NCI-H82 (cell line): ENCODE measurements around the gene AFAP1L1.

Source experiments
- DNase-seq: peaks from one replicate; lab custom pipeline; 2025; lab: John Stamatoyannopoulos, UW

The AFAP1L1 gene

GRCh38 chr5:149374801-149375200 lies 103.1 kb downstream of the AFAP1L1 start:
- DNase-seq: peak; percentile 77

GRCh38 chr5:149375434-149375833 lies 103.8 kb downstream of the AFAP1L1 start:
- DNase-seq: peak; percentile 10

GRCh38 chr5:149376104-149376503 lies 104.4 kb downstream of the AFAP1L1 start:
- no peak for DNase-seq

- no peak for DNase-seq
These were observed 105.2 kb downstream of the AFAP1L1 start for GRCh38 chr5:149376711-149377447.

- no peak for DNase-seq
These were observed 106.7 kb downstream of the AFAP1L1 start for GRCh38 chr5:149378241-149378820.

GRCh38 chr5:149379177-149379761 lies 107.6 kb downstream of the AFAP1L1 start, which contains the start of gene IL17B:
Gene IL17B (minus strand): TSS chr5:149379292. CDS start chr5:149379225, 67 bp downstream.
- no peak for DNase-seq

GRCh38 chr5:149379818-149380374 lies 108.2 kb downstream of the AFAP1L1 start:
- no peak for DNase-seq

- no peak for DNase-seq
These were observed 108.9 kb downstream of the AFAP1L1 start for GRCh38 chr5:149380466-149381121.

- no peak for DNase-seq
These were observed 109.8 kb downstream of the AFAP1L1 start for GRCh38 chr5:149381261-149381985.

GRCh38 chr5:149381986-149382338 lies 110.3 kb downstream of the AFAP1L1 start:
- peak; percentile 85 for DNase-seq

GRCh38 chr5:149382517-149383220 lies 111.0 kb downstream of the AFAP1L1 start:
- DNase-seq: peak; percentile 47

- no peak for DNase-seq
These were observed 111.7 kb downstream of the AFAP1L1 start for GRCh38 chr5:149383399-149383798.

- DNase-seq: peak; percentile 91
These were observed 114.5 kb downstream of the AFAP1L1 start for GRCh38 chr5:149386166-149386565.

GRCh38 chr5:149387081-149387631 lies 115.5 kb downstream of the AFAP1L1 start:
- no peak for DNase-seq

GRCh38 chr5:149387982-149388381 lies 116.3 kb downstream of the AFAP1L1 start:
- no peak for DNase-seq

GRCh38 chr5:149388498-149389190 lies 117.0 kb downstream of the AFAP1L1 start:
- DNase-seq: no peak

GRCh38 chr5:149389552-149390495 lies 118.2 kb downstream of the AFAP1L1 start:
- DNase-seq: peak; percentile 97

- DNase-seq: peak; percentile 73
These were observed 119.4 kb downstream of the AFAP1L1 start for GRCh38 chr5:149391076-149391475.
